Measurements from ENCODE around the gene SLC26A5.
A peak's percentile ranks its signal among the peaks of the same experiment; 100 is the strongest.

Gene SLC26A5

GRCh38 chr7:103344453-103345149, 101.4 kb downstream of the SLC26A5 start, which contains the start of gene DNAJC2:
Gene DNAJC2 (minus strand): TSS chr7:103344767. CDS start chr7:103344622, 145 bp downstream.
- DNase-seq = peak; percentile 75 to 91

GRCh38 chr7:103343758-103344452, 102.1 kb downstream of the SLC26A5 start:
- peak in 1 of 2 experiments; percentile 46 for DNase-seq

GRCh38 chr7:103343332-103343731, 102.7 kb downstream of the SLC26A5 start:
- no peak for DNase-seq

GRCh38 chr7:103341466-103341865, 104.5 kb downstream of the SLC26A5 start:
- no peak for DNase-seq

GRCh38 chr7:103338864-103339263, 107.1 kb downstream of the SLC26A5 start:
- no peak for DNase-seq

GRCh38 chr7:103336761-103337160, 109.2 kb downstream of the SLC26A5 start:
- DNase-seq = no peak

- no peak for DNase-seq
These were observed 120.3 kb downstream of the SLC26A5 start for GRCh38 chr7:103325744-103326143.

All from SW 1271 (cell line).